Subcutaneous adipose tissue (tissue), 4 donors: Measurements from ENCODE around the gene WASHC2A. TPM values are rescaled to one million over a fixed set of nuclear protein-coding genes. Genes with fewer than 3 reads are reported as not detected.
"Not testable (repeated sequence)": the region's sequence is repeated elsewhere in the genome, so short reads cannot be mapped to it uniquely, and the experiment has no call there.

Experiments
- total RNA-seq, 4 donors: library from RNA; depleted of rRNA; stranded (reverse); fragments of >200 nt; gene quantifications; one replicate each; pipeline ENCODE4 v1.1.0, GENCODE V29; 2016
- TF ChIP-seq, protein P1 (sequence below): fragments of 450-650 bp; IDR thresholded peaks from one replicate; pipeline ENCODE4 v1.5.1; 2016; ENCODE audit warnings: low read depth, mild to moderate bottlenecking, control low read depth, antibody characterized with exemption, moderate library complexity

The WASHC2A gene
- total RNA-seq, result 10 to 100 TPM; 38.1 to 52.9 (median 42.2) TPM

- TF ChIP-seq, protein P1, sequence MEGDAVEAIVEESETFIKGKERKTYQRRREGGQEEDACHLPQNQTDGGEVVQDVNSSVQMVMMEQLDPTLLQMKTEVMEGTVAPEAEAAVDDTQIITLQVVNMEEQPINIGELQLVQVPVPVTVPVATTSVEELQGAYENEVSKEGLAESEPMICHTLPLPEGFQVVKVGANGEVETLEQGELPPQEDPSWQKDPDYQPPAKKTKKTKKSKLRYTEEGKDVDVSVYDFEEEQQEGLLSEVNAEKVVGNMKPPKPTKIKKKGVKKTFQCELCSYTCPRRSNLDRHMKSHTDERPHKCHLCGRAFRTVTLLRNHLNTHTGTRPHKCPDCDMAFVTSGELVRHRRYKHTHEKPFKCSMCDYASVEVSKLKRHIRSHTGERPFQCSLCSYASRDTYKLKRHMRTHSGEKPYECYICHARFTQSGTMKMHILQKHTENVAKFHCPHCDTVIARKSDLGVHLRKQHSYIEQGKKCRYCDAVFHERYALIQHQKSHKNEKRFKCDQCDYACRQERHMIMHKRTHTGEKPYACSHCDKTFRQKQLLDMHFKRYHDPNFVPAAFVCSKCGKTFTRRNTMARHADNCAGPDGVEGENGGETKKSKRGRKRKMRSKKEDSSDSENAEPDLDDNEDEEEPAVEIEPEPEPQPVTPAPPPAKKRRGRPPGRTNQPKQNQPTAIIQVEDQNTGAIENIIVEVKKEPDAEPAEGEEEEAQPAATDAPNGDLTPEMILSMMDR, result not testable (repeated sequence)
These were observed at the start of gene WASHC2A for GRCh38 chr10:50067546-50068351. Gene WASHC2A (plus strand): TSS chr10:50067954. CDS start chr10:50068006, 52 bp downstream.

- TF ChIP-seq, protein P1, result no peak
These were observed 46.1 kb upstream of the WASHC2A start for GRCh38 chr10:50021646-50022045.

DNA sequence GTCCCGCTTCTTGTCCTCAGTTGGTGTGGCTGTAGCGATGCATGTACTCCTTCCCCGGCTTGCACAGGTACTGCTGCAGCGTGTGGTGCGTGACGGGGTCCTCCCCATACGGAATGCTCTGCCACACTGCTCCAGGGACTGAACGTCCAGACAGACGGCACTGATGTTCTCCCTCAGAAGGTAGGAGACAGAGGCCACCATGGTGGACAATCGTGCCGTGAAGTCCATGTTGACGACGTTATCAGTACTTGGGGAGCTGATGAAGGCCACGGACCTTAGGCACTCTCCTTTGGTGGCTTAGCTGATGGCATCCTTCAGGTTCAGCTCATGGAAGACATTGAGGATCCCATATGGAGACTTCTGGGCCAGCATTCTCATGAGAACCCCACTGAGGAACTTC is 42.1 kb upstream of the WASHC2A start:
- TF ChIP-seq, protein P1, result no peak

DNA sequence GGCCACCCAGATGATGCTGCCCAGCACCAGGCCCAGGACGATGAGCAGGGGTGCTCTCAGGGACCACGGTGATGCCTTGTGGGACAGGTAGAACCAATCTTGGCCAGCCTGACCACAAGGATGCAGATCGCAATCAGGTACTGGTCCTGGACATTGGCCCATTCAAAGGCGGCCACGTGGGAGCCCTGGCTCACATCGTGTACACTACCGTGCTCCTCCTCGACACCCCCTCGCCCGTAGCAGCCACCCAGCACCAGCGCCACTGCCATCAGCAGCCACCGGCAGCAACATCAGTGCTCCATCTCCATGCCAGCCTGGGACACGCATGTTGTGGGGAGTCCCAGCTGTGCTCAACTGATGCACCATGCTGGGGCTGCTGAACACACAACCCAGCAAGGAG is 40.6 kb upstream of the WASHC2A start:
- TF ChIP-seq, protein P1, result no peak

DNA sequence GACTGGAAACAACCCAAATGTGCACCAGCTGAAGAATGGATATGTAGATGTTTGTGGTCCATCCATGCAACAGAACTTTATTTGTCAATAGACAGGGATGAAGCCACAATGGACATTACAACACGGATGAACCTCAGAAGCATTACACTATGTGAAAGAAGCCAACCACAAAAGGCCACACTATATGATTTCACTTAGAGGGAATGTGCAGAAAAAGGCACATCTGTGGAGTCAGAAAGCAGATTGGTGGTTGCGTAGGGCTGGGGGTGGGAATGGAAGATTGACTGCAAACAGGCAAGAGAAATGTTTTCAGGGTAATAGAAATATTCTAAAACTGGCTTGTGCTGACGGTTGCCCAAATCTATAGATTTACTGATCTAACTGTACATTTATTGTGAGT is 34.3 kb upstream of the WASHC2A start:
- TF ChIP-seq, protein P1, result no peak

GRCh38 chr10:50044941-50045664 is 22.7 kb upstream of the WASHC2A start:
- TF ChIP-seq, protein P1, result no peak

- TF ChIP-seq, protein P1, result no peak
These were observed 4.7 kb upstream of the WASHC2A start for GRCh38 chr10:50063100-50063499.
